Neural crest cell (in vitro differentiated cells): ENCODE results near the gene CELF4. TPM values are rescaled to one million over a fixed set of nuclear protein-coding genes. Genes with fewer than 3 reads are reported as not detected.
A peak's percentile ranks its signal among the peaks of the same experiment; 100 is the strongest.

Experiments
- DNase-seq: peaks from one replicate; pipeline ENCODE4 v3.0.0; 2021; ENCODE audit warnings: low read depth, mixed read lengths, low spot score
- H3K27ac Mint-ChIP-seq: one replicate; pipeline ENCODE4 v1.8.0; 2021; ENCODE audit warnings: mild to moderate bottlenecking, mixed read lengths; ENCODE audit not compliant: unreplicated experiment
- H3K27me3 Mint-ChIP-seq: 2 replicates; pipeline ENCODE4 v1.8.0; 2021; ENCODE audit warnings: low read depth, mild to moderate bottlenecking, mixed read lengths
- H3K36me3 Mint-ChIP-seq: 2 replicates; pipeline ENCODE4 v1.8.0; 2021; ENCODE audit warnings: low read depth, mild to moderate bottlenecking, mixed read lengths
- H3K4me1 Mint-ChIP-seq: 2 replicates; pipeline ENCODE4 v1.8.0; 2021; ENCODE audit warnings: mixed read lengths
- H3K4me3 Mint-ChIP-seq: one replicate; pipeline ENCODE4 v1.8.0; 2021; ENCODE audit warnings: mild to moderate bottlenecking, mixed read lengths
- H3K9me3 Mint-ChIP-seq: 2 replicates; pipeline ENCODE4 v1.8.0; 2021; ENCODE audit warnings: mixed read lengths
- total RNA-seq: library from RNA; stranded (reverse); gene quantifications from 2 replicates; pipeline ENCODE4 v1.2.1, GENCODE V29; 2021
- TF ChIP-seq, protein P1 (sequence below): fragments of 200-600 bp; sonication (generic); conservative IDR thresholded peaks from 2 replicates; pipeline ENCODE4 v1.5.0; 2021; ENCODE audit warnings: antibody characterized with exemption, mild to moderate bottlenecking

Gene CELF4
- total RNA-seq, 1 donor from 2014 or later, result 1.9 TPM

- no peak for DNase-seq
- H3K27me3 Mint-ChIP-seq, result peaks cover 31% of the 10 kb centered on the region
- no peak overlapping the region for H3K27ac Mint-ChIP-seq
- no peaks in the 10 kb centered on the region for H3K9me3 Mint-ChIP-seq
- no peak overlapping the region for H3K4me3 Mint-ChIP-seq
- no peaks in the 10 kb centered on the region for H3K4me1 Mint-ChIP-seq
- TF ChIP-seq, protein P1, sequence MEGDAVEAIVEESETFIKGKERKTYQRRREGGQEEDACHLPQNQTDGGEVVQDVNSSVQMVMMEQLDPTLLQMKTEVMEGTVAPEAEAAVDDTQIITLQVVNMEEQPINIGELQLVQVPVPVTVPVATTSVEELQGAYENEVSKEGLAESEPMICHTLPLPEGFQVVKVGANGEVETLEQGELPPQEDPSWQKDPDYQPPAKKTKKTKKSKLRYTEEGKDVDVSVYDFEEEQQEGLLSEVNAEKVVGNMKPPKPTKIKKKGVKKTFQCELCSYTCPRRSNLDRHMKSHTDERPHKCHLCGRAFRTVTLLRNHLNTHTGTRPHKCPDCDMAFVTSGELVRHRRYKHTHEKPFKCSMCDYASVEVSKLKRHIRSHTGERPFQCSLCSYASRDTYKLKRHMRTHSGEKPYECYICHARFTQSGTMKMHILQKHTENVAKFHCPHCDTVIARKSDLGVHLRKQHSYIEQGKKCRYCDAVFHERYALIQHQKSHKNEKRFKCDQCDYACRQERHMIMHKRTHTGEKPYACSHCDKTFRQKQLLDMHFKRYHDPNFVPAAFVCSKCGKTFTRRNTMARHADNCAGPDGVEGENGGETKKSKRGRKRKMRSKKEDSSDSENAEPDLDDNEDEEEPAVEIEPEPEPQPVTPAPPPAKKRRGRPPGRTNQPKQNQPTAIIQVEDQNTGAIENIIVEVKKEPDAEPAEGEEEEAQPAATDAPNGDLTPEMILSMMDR, result no peak
- no peaks in the 10 kb centered on the region for H3K36me3 Mint-ChIP-seq
These were observed 224.0 kb downstream of the CELF4 start for GRCh38 chr18:37341473-37342086.

DNA sequence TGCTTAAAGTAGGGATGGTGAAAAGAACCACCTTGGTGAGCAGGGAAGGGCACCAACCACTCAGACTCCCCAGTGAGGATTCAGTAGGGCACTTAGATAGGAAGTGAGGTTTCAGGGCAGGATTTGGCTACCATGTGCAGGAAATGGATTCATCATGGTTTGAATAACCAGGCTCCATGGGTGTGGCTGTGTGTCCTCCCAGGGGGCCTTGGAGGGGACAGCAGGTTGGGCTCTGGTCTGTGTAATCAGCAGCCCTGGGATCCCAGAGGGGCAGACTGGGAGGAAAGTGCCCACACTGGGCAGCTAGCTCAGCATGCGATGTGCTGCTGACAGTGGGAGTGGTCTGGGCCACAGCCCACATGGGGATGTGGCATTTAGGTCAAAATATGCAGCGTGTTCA, 224.6 kb downstream of the CELF4 start:
- no peak for DNase-seq
- Mint-ChIP-seq H3K27me3 (peaks cover 30% of the 10 kb centered on the region), H3K4me3 (no peak overlapping the region), H3K9me3 (no peaks in the 10 kb centered on the region), H3K4me1 (no peaks in the 10 kb centered on the region), H3K36me3 (no peaks in the 10 kb centered on the region), H3K27ac (no peak overlapping the region)
- TF ChIP-seq, protein P1, result no peak

DNA sequence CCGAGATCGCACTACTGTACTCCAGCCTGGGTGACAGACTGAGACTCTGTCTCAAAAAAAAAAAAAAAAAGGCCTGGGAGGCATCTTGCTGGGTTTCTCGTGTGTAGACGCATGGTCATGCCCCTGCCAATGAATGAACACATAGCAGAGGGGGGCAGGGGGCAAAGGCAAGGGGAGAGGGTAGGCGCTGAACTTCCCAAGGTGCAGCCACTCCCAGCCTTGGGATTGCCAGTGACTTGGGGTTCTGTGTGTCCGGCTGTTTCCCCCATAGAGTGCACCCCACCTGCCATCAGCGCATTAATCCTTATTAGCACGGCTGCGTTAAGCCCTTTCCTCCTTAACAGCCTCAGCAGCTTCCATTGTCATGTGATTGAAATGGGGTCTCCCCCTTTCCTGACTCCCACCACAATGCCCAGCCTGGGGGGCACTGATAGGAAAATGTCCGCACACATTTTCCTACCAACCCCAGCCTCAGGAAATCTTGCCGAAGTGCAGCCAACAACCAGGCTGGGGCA, 225.8 kb downstream of the CELF4 start:
- Mint-ChIP-seq H3K27ac (no peak overlapping the region), H3K4me1 (peaks cover 11% of the 10 kb centered on the region), H3K36me3 (no peaks in the 10 kb centered on the region), H3K9me3 (no peaks in the 10 kb centered on the region), H3K4me3 (no peak overlapping the region), H3K27me3 (peaks cover 24% of the 10 kb centered on the region)
- TF ChIP-seq, protein P1, result no peak
- no peak for DNase-seq

DNA sequence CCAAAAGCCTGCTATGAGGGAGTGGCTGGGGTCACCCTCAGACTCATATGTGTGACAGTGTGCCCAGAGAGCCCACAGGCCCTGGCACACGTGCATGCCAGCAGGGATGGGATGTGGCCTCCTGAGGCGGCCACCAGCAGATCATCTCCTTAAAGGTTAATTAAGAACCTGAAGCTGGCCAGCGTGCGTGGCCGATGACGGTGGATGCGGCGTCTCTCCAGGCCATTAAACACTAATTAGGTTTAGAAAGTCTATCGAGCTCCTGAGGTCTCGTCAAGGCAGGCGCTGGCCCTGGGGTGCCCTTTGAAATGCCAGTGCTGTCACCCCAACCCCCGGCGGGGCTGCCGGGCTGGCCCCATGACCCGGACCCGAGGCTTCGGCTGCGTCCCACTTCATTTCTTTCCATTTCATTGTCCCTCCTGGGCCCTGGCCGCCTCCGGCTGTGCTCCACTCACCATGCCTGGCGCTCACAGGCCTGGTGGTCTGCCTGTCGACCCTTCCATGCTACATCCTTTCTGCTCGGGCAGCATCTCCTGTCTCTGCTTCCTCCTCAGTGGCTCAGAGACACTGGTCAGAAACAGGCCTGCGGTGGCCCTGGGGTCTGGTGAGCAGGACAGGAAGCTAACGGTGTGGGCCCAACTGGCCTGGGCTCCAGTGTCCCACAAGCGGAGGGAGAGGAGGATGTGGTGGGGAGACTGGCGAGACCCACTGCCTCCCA, 228.9 kb downstream of the CELF4 start:
- peaks cover 16% of the 10 kb centered on the region for H3K4me1 Mint-ChIP-seq
- H3K27ac Mint-ChIP-seq, result no peak overlapping the region
- H3K4me3 Mint-ChIP-seq, result no peak overlapping the region
- no peaks in the 10 kb centered on the region for H3K36me3 Mint-ChIP-seq
- H3K9me3 Mint-ChIP-seq, result no peaks in the 10 kb centered on the region
- no peak for DNase-seq
- TF ChIP-seq, protein P1, result no peak
- peaks cover 5% of the 10 kb centered on the region for H3K27me3 Mint-ChIP-seq

DNA sequence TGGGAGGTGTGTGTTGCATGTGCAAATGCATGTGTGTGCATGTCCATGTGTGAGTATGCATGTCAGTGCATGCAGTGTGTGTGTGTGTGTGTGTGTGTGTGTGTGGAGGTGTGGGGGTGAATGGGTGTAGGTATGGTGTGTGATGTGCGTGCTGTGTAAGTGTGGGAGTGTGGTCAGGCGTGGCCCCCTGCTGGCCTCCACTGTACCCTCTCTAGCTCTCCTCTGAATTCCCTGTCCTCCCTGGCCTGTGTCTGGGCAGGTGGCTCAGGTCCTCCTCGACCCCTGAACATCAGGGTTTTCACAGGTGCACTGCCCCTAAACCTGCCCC, 230.2 kb downstream of the CELF4 start:
- peak; percentile 6 for DNase-seq
- H3K36me3 Mint-ChIP-seq, result no peaks in the 10 kb centered on the region
- peaks cover 5% of the 10 kb centered on the region for H3K27me3 Mint-ChIP-seq
- no peak overlapping the region for H3K27ac Mint-ChIP-seq
- TF ChIP-seq, protein P1, result peak; percentile 46
- peaks cover 20% of the 10 kb centered on the region for H3K4me1 Mint-ChIP-seq
- no peak overlapping the region for H3K4me3 Mint-ChIP-seq
- H3K9me3 Mint-ChIP-seq, result no peaks in the 10 kb centered on the region
